Measurements from ENCODE around the gene LITAF.
"Not testable (repeated sequence)": the region's sequence is repeated elsewhere in the genome, so short reads cannot be mapped to it uniquely, and the experiment has no call there.

Gene LITAF

DNA sequence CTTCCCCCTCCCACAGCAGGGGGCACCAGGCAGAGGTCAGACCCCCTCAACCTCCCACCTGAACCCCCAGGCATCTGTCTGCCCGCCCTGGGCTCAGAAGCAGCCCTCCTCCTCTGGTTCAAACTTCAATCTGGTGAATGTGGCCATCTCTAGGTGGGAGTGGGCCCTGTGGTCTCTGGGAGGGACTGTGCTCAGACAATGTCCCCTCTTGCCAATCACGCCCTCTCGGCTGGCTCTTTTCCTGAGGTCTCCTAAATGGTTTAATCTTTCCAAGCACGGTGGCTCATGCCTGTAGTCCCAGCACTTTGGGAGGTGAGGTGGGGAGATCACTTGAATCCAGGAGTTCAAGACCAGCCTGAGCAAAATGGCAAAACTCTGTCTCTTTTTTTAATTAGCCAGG, 15.2 kb downstream of the LITAF start:
- no peak for DNase-seq

DNA sequence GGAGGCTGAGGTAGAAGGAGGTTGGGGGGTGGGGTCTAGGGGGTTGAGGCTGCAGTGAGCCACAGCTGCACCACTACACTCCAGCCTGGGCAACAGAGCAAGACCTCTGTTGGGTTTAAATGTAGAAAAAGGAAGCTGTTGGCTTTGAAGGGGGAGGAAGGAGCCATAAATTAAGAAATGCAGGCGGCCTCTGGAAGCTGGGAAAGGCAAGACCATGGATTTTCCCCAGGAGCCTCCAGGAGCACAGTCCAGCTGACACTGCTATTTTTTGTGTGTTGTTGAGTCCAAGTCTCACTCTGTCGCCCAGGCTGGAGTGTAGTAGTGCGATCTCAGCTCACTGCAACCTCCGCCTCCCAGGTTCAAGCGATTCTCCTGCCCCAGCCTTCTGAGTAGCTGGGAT, 15.9 kb downstream of the LITAF start:
- DNase-seq, result no peak

DNA sequence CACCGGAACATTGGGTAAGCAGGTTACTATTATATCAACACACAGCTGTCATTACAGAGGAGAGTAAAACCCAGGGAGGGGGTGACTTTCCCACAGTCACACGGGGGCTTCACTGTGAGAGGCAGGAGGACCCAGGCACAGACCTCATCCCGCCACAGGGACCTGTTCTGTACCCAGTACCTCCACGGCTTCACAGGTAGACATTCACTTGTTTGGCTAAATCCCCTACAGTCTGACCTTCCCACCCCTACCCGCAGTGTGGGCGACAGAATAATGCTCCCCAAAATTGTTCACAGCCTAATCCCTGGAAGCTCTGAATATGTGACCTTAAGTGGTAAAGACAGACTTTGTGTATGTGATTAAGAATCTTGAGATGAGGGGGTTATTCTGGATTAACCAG, 16.5 kb downstream of the LITAF start:
- no peak for DNase-seq

DNA sequence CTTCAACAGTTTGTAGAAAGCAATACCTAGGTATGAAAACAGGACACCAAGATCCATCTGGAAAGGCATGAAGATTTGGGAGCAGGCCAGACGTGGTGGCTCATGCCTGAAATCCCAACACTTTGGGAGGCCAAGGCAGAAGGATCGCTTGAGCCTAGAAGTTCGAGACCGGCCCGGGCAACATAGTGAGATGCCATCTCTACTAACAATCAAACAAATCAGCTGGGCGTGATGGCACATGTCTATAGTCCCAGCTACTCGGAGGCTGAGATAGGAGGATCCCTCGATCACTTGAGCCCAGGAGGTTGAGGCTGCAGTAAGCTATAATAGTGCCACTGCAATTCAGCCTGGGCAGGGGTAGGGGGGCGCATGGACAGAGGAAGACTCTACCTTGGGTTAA, 20.3 kb downstream of the LITAF start:
- DNase-seq, result no peak

DNA sequence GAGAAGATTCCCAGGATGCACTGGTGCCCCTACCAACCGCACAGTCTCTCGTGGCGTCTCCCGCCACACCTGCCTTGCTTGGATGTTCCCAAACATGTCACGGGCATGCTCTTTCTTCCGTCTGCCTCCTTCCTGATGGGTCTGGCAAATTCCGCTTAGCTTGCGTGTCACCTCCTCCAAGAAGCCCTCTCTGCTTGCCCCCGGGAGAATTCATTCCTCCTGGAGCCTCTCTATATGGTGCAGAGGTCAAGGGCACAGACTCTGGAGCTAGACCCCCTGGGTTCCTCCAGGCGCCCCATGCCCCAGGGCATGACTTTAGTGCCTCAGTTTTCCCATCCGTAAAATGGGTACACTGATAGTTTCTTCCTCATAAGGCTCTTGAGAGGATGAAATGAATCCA, 21.1 kb downstream of the LITAF start:
- no peak for DNase-seq

DNA sequence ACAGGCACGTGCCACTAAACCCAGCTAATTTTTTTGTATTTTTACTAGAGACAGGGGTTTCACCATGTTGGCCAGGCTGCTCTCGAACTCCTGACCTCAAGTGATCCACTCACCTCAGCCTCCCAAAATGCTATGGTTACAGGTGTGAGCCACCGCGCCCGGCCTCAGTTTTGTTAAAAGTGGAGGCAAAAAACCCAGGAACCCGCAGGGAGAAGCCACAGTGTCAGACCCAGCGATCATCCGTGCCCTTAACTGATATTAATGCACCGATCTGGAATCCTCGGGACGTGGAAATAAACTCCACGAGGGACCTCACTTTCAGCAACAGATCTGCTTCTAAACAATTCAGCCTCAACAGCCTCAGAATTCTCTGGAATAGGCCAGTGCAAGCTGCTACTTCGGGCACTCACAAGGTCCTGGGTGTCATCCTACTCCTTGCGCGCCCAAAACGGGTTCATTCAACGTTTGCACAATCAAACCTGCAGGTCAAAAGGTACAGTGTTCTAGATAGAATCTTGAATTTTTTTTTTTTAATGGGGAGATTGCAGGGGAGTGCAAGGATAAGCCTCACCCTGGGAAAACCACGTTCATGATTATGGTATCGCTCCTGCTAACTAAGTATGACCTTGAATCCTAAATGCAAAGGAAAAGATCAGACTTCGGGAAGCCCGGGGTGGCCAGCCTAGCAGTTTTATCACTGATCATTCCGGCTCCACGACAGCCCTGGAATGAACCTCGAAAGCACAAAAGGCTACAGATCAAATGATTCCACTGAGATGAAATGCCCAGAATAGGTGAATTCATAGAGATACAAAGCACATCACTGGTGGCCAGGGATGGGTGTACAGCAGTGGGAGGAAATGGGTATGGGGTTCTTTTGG, 22.4 kb downstream of the LITAF start:
- no peak for DNase-seq

DNA sequence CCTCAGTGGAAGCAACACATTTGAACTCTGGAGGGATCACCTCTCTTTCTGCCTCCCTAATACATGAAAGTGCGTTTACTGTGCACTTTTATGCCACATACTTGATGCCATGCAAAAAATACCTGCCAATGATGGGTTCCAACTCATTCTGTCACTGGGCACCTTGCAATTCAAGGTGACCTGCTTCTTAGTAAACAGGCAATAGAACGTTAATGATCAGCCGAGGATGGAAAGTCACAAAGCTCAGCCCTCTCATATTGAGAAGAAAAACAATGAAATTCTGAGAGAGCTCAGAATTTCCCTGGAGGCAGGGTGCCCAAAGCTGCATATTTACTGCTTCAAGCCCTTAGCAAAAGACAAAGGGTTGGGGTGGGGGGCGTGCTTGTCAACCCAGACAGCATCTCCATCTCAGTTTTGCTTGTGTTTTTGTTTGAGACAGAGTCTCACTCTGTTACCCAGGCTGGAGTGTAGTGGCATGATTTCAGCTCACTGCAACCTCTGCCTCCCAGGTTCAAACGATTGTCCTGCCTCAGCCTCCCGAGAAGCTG, 23.2 kb downstream of the LITAF start:
- no peak for DNase-seq

DNA sequence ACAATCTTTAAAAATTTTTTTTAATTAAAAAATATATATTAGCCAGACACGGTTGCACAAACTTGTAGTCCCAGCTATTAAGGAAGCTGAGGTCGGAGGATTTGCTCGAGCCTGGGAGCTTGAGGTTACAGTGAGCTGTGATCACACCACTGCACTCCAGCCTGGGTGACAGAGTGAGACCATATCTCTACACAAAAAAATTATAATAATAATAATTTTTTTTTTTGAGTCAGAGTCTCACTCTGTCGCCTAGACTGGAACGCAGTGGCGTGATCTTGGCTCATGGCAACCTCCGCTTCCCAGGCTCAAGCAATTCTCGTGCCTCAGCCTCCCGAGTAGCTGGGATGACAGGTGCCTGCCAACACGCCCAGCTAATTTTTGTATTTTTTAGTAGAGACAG, 23.8 kb downstream of the LITAF start:
- no peak for DNase-seq

DNA sequence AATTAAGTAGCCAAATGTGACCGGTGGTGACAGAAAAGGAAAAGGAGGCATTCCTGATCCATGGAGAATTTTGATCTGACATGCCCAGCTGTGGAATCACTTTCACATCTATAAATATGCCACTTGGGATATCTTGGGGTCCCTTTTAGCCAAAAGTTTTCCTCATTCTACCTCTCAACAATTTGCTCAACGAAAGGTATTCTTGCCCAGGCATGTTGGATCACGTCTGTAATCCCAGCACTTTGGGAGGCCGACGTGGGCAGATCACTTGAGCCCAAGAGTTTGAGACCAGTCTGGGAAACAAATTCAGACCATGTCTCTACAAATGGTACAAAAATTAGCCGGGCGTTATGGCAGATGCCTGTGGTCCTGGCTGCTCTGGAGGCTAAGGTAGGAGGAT, 24.3 kb downstream of the LITAF start:
- no peak for DNase-seq

DNA sequence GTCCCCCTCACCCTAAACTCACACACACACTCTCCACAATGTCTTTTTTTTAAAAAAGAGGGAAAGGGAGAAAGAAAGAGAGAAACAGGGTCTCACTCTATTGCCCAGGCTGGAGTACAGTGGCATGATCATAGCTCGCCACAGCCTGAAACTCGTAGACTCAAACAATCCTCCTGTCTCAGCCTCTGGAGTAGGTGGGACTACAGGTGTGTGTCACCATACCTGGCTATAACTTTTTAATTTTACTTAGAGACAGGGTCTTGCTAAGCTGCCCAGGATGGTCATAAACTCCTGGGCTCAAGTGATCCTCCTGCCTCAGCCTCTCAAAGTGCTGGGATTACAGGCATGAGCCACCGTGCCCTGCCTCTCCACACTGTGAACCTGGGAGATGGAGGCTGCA, 24.9 kb downstream of the LITAF start:
- no peak for DNase-seq

DNA sequence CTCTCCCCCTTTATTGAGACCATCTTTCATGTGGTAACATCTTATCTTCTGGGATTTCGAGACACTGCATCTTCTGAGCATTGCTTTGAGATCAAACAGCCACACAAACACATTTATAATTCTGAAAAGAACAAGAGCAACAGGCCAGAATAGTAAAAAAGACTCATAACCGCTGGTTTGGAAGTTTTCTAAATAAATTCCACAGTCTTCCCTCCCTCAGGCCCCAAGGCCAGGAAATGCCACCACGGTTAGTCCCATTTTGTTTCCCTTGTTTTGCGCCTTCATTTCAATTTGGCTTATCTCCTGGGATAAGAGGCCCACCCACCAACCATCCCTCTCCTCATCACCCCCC, 25.3 kb downstream of the LITAF start:
- no peak for DNase-seq

DNA sequence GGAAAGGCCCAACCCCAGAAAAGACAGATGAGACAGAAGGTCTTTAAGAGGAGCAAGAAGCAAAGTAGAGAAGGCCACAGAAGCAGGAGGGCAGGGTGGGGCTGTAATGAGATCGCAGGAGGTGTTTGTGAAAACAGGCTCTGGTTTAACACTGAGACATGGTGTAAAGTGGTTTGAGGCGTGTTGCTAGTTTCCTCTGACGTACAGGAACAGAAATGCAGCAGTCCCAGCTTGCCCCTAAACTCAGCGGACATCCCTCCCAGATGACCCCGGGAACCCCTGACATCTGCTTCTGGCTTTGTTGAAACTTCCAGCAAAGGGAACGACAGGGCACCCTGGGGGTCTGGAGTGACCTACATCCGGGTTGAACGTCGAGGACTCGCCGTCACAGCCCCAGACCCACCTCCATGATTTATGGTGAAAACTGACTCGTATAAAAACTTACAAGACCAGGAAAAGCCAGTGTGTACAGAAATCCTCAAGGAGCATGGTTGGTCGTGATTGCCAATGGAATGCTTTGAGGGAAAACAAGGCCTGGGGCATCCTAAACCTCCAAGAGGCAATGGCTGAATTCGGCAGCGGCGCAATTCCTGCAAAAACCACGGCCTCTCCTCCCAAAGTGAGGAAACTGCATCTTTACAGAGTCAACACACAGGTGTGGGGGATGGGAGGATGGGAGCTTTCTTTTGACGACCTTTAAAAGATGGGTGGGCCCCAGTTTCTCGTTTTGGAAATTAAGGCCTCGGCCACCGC, 25.8 kb downstream of the LITAF start:
- no peak for DNase-seq

DNA sequence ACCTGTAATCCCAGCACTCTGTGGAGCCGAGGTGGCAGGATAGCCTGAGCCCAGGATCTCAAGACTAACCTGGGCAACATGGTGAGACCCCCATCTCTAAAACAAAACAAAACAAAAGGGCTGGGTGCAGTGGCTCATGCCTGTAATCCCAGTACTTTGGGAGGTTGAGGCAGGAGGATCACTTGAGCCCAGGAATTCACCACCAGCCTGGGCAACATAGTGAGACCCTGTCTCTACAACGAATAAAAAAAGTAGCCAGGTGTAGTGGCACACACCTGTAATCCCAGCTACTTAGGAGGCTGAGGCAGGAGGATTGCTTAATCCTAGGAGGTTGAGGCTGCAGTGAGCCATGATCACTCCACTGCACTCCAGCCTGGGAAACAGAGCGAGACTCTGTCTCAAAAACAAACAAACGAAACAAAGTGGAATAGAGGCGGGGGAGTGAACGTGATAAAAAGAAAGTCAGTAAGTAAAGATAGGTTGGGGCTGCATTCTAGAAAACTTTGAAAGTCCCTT, 28.4 kb downstream of the LITAF start:
- not testable (repeated sequence) for DNase-seq

DNA sequence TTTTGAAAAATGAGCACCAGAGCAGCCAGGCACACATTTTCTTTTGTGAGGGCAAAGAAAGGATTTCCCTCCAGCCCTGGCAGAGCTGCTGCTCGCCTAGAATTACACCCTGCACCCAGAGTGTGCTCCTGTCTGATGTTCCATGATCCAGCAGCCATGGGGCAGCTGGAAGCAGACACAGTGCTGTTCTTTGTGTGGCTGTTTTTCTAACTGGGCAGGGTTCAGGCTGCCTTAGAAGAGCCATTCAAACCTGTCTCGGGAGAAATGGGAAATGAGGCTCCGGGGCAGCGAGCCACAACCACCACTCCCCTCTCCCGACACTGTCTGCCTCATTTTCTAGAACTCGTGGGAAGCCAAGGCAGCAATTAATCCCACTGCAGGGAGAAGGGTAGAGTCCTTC, 28.9 kb downstream of the LITAF start:
- DNase-seq, result no peak

DNA sequence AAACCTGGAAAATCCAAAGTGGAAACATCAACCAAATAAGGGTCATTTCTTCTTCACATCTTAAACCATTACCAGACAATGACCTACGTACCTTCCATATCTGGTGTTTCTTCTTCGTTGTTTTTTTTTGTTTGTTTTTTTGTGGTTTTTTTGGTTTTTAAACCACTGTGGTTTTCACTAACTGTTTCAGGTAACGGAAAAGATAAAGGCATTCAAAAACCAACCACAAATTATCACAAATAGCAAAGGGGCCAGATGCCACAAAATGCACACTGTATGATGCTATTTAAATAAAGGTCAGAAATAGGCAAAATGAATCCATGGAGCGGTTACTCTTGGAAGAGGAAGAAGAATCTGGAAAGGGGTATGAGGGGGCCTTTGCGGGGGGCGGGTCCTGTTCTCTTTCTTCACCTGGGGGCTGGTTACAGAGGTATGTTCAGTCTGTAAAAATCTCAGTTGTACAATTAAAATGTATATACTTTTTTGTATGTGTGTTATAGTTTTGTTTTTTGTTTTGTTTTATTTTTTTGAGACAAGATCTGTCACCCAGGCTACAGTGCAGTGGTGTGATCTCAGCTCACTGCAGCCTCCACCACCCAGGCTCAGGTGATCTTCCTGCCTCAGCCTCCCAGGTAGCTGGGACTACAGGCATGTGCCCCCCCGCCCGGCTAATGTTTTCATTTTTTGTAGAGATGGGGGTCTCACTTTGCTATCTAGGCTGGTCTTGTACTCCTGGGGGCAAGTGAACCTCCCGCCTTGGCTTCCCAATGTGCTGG, 29.6 kb downstream of the LITAF start:
- DNase-seq, result no peak

DNA sequence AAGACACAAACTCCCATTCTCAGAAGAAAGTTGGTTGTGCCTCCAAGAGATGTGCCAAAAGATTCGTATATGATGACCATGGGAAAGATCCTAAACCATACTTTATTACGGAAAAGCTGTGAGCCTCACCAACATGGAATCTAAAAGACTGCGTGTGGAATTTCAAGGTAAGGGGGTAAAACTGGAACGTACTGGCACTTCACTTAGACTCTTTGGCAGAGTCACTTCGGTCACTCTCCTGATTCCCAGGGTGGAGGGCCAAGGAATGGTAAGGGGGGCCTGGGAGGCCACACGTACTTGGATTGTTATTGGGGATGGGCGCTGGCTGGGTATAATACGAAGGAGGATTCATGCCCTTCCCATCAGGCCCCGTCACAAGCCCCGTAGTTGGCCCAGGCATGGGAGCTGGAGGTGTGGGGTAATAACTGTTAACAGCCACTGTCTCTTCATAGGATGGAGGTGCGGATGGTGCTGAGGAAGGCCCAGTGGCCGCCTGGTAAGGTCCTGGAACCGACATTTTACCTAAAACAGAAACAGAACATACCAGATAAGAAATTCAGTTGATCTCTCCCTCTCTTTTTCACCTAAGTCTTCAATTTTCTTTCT, 30.4 kb downstream of the LITAF start:
- DNase-seq, result no peak

DNA sequence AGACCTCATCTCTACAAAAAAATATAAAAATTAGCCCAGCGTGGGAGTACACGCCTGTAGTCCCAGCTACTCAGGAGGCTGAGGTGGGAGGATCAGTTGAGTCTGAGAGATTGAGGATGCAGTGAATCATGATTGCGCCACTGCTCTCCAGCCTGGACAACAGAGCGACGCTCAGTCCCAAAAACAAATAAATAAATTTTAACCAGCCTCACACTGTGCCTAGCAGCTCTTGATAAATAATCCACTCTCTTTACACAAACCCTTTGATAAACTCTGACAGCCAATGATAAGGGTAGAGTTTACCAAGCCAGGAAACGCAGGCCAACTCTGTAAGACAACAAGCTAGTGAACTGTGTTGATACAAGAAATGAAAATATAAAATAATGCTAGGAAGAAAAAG, 32.7 kb downstream of the LITAF start:
- DNase-seq, result no peak

DNA sequence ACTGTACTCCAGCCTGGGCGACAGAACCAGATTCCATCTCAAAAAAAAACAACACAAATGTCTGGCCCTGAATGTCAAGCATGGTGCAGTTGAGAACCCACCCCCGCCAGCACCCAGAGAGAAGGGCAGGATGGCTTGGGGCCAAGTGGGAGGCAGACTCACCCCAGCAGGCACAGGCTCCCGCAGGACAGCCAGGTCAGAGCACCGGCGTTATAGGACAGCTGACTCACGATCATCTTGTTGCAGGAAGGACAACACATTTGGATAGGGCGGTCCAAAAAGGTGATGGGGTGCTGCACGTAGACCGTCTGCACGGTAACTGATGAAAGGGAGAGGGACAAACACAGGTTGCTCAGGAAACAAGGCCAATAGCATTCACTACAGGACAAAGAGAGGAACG, 33.3 kb downstream of the LITAF start:
- DNase-seq, result no peak

DNA sequence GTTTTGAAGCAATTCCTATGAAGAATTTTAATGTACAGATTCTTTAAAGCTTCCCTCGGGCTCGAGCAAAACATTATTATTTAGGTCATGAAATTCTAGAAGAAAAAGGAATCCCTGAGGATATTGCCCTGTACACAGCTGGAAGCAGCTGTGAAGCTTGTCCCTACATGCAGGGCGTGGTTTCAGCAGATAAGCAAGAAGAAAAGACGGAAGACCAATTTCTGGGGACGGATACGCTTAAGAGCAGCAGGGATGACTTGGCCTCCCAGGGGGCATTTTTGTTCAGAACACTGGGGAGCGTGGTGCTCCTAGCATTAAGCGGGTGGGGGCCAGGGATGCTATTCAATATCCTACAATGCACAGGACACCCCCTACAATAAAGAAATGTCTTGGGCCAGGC, 34.3 kb downstream of the LITAF start:
- no peak for DNase-seq

DNA sequence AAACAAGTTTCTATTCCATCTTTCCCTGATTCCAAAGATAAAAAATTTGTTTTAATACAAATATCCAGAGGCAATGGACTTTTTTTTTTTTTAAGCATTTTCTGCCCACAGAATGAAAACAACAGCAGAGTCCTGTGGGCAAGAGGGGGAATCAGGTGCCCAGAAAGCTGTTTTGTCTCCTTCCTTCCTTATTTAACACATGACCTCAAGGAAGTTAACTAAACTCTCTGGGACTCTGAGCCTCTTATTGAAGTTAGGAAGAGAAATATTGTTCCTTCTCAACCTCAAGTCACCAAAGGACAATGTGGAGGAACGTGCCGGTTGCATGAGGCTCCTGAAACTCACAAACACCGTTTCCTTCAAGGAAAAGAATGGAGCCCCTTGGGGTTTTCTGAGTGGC, 34.9 kb downstream of the LITAF start:
- no peak for DNase-seq

DNA sequence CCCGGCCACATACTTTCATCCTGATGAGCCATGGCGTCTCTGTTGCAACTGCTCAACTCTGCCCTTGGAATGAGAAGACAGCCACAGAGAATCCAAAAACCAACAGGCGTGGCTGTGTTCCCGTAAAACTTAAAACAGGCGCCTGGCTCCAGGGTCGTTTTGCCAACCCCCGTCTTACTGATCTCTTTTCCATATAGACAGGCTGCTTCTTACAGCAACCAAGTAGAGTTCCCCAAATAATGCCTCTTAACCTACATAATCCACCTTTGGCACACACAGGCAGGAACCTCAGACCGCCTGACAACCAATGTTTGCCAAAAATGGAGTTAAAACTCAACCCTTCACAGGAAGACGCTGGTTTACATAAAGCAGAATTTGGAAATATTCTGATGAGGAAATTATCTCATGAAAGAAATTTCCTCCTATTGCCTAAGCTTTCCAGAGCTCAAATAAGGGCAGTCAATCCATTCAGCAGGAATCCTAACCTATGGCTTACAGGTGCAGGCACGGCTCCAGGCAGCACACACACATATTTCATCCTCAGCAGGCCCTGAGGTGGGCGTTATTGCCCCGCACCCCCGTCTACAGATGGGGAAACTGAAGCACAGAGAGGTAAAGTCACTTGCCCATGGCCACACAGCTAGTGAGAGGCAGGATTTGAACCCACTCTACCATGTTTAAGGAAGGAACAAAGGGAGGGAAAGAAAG, 35.8 kb downstream of the LITAF start:
- DNase-seq, result no peak

Measured in NCI-H187 (cell line).